Right forelimb (tissue), 1 donor: ENCODE measurements around the gene EPX.

Experiments
- DNase-seq: peaks from one replicate; pipeline ENCODE4 v3.0.0-alpha.2; 2018

EPX gene

GRCh38 chr17:58229384-58229783 lies 36.9 kb downstream of the EPX start:
- DNase-seq: no peak

- no peak for DNase-seq
These were observed 37.4 kb downstream of the EPX start for GRCh38 chr17:58229881-58230280.

- no peak for DNase-seq
These were observed 39.1 kb downstream of the EPX start for GRCh38 chr17:58231641-58232040.

- DNase-seq: no peak
These were observed 40.2 kb downstream of the EPX start for GRCh38 chr17:58232707-58233156.

- no peak for DNase-seq
These were observed 41.0 kb downstream of the EPX start for GRCh38 chr17:58233543-58233942.

GRCh38 chr17:58234512-58234911 lies 42.0 kb downstream of the EPX start:
- DNase-seq: no peak

- no peak for DNase-seq
These were observed 43.3 kb downstream of the EPX start for GRCh38 chr17:58235821-58236220.

- DNase-seq: no peak
These were observed 43.9 kb downstream of the EPX start for GRCh38 chr17:58236394-58236793.

- DNase-seq: no peak
These were observed 45.7 kb downstream of the EPX start, which contains the start of gene LPO for GRCh38 chr17:58238147-58238634. LPO (plus strand) TSS chr17:58238584; CDS start chr17:58242980, 4,396 bp downstream.

- no peak for DNase-seq
These were observed 47.5 kb downstream of the EPX start for GRCh38 chr17:58239987-58240386.

GRCh38 chr17:58242171-58242784 lies 49.8 kb downstream of the EPX start:
- DNase-seq: no peak

GRCh38 chr17:58244963-58245362 lies 52.4 kb downstream of the EPX start:
- DNase-seq: no peak

GRCh38 chr17:58245428-58246103 lies 53.0 kb downstream of the EPX start:
- DNase-seq: no peak

GRCh38 chr17:58246104-58246740 lies 53.7 kb downstream of the EPX start:
- DNase-seq: no peak

- DNase-seq: no peak
These were observed 54.3 kb downstream of the EPX start for GRCh38 chr17:58246781-58247180.

- DNase-seq: no peak
These were observed 55.2 kb downstream of the EPX start for GRCh38 chr17:58247511-58248363.

- no peak for DNase-seq
These were observed 56.4 kb downstream of the EPX start for GRCh38 chr17:58248955-58249269.

GRCh38 chr17:58249270-58250133 lies 57.0 kb downstream of the EPX start:
- DNase-seq: peak; percentile 85

- DNase-seq: no peak
These were observed 58.0 kb downstream of the EPX start for GRCh38 chr17:58250344-58251011.

- DNase-seq: no peak
These were observed 59.6 kb downstream of the EPX start for GRCh38 chr17:58252141-58252540.

GRCh38 chr17:58253082-58253481 lies 60.6 kb downstream of the EPX start:
- DNase-seq: no peak
